IPS-11a (cell line): Measurements from ENCODE around the gene SDCCAG8.

ENCODE experiments used
- H3K4me3 ChIP-seq: one replicate; pipeline ENCODE4 v1.5.1; 2013; ENCODE audit warnings: low read depth, low read length, control low read depth

Gene SDCCAG8

DNA sequence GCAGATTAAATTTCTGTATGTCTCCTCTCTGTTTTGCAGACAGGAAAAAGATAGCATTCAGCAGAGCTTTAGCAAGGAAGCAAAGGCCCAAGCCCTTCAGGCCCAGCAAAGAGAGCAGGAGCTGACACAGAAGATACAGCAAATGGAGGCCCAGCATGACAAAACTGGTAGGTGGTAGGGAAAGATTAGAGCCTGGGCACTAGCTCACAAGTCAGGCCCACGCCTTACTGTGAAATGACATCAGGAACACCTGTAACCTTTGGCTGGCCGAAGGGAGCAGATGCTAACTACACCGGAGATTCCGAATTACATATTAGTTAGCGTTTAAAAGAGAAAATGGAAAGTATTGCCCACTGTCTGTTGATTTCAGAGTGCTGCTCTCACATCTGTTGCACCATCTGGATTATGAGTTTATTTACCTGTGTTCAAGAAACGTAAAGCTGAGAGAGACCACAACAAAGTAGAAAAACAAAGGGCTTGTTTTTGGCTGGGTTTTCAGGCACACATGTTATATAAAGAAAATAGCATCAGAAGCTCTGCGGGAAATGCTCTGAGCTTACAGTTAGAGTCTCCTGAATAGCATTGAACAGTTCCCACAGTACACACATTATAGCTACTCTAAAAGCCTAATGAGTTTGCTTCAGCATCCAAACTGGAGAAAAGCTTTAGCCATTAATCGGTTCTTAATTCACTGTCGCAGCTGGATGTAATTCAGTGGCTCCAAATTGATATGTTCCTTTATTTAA lies 160.0 kb downstream of the SDCCAG8 start:
- H3K4me3 ChIP-seq: no peak overlapping the region

DNA sequence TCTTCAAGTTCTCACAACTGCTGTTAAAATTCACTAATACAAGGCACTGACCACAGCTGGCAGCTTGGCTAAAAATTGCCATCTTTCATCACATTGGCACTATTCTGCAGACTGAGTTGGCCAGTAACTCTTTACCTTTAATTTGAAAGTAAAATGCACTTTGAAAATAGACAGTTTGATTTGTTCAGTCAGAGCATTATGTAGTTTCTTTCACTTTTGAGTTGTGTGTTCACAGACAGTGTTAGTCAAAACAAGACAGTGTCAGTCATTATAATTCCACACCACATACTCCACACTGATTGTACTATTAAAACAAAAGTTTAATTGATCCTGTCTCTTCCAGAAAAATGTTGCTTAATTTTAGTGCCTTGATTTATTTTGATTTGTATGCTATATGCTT lies 160.7 kb downstream of the SDCCAG8 start:
- no peak overlapping the region for H3K4me3 ChIP-seq

DNA sequence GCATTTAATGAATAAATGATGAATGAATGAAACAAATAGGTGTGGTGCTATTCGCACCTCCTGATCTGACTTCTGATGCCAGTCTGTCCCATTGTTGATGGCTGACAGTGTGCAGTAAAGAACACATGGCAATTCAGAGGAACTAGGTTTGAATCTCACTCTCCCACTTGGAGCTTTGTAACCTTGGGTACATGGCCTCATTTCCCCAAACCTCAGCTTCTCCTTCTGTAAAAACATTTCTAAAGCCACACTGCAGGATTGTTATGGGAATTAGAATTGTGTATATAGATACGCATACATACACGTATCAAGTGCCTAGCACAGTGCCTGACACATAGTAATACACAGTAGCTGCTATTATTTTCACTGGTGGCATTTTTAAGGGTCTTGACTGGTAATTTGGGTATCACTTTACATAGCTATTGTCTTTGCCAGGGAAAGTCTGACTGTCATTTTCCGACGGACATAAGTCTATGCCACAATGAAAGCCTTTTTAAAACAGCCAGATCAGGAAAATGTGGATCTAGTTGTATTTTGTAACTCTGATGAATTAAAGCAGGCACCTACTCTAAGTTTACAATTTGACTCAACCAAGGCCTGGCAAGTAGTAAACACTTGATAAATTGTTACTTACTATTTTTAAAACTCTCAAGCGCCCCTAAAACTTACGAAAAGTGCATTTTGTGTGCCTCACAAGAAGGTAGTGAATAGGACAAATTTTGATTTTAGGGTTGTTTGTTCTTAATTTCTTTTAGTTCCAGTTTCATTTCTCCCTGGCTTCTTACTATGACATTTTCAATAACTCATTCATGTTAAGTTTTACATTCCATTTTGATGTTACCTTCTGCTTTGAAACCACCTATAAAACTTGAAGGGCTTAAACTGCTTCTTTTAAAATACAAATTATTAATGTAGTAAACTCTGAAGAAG lies 164.4 kb downstream of the SDCCAG8 start:
- no peak overlapping the region for H3K4me3 ChIP-seq

DNA sequence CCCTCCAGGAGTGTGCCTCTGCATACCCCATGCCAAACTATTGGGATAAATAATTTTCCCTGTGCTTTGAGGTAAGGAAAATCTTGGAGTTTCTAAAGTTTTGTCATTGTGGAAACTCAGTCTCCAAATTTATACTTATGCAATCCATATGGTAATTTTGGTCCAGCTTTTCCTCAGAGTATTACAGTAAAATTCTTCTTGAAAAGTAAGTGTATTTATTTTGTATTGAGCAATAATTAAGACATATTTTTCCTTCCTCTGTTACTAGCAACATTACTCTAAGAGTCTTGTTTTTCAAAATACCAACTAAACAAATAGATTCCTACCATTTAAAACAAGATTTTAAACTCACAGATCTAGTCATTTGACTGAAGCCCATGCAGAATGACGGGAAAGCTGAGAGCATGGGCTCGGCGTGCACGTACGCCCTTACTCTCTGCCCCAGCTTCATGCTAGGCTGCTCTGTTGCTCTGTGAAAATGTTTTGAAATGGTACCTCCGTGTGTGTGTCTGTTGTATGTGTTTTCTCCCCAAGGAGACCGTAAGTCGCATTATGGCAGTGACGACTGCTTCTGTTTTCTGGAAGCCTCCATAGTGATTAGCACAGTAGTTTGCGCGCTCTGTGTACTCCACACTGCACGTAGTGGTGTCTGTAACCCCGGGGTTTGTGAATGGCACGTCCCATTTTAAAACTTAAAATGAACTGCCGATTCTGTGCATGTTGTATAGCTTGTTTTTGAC lies 165.3 kb downstream of the SDCCAG8 start:
- H3K4me3 ChIP-seq: no peak overlapping the region

DNA sequence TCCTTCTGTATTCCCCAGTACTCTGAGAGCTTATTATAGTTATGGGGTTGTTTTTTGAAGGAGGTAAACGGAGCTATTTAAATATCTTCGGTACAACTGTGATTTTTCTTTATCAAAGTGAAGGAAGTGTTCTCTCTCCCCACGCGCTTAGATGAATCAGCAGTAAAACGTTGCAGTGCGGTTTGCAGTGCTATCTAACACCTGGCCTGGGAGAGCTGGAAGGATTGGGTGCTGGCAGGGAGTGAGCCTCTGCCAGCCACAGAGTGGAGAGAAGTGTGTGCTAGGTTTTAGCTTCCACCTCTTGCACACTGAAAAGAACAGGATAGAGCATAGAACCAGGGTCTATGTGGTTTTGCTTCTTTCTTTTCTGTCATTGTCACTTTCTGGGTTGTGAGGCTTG lies 165.9 kb downstream of the SDCCAG8 start:
- H3K4me3 ChIP-seq: no peak overlapping the region

DNA sequence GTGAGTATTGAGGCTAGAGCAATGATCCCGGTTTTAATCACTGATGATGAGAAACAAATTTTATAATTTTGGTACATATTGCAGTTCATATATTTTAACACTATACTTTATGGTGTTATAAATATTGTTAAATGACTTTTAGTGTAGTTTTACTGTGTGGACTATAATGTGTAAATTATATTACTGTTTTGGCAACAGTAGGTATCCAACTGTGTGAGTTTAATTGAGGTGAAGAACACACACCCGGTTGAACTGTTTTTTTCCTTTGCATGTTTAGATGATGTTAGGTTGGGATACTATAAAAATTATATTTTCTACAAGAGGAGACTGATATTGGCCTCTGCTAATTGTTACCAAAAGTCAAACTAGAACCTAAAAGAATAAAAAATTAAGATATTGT lies 166.5 kb downstream of the SDCCAG8 start:
- H3K4me3 ChIP-seq: no peak overlapping the region

DNA sequence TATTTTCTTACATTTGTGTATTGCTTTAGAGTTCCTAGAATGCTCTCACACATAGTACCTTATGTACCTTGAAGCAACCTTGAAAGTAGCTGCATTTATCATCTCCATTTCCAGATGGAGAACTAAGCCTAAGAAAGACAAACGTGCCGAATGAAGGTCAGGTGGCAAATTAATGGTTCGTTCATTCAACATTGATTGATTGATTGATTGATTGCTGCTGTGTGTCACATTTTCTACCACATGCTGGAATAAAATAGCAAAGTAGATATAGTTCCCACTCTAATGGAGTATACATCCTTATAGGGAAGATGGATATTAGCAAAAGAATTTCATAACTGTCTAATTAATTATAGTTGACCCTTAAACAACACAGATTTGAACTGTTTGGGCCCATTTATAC lies 172.2 kb downstream of the SDCCAG8 start:
- H3K4me3 ChIP-seq: no peak overlapping the region

DNA sequence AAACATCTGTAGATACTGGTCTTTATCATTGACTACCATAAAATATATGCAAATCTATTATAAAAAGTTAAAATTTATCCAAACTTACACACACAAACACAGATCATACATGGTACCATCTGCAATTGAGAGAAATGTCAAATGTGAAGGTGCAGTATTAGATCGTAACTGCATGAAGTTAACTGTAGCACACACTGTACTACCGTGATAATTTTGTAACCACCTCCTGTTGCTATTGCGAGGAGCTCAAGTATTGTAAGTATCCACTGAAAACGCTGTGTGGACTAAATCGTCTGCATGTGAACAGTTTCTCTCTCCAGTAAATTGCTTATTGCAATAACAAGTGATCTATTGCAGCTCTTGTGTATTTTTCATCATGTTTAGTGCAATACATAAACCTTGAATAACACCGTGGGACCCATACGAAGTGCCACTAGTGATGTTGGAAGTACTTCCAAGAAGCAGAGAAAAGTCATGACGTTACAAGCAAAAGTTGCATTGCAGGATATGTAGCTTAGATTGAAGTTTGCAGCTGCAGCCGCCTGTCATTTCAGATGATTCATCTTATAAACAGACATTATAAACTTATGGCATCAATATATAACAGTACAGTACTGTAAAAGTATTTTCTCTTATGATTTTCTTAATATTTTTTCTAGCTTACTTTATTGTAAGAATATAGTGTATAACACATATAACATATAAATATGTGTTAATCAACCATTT lies 172.9 kb downstream of the SDCCAG8 start:
- H3K4me3 ChIP-seq: no peak overlapping the region

DNA sequence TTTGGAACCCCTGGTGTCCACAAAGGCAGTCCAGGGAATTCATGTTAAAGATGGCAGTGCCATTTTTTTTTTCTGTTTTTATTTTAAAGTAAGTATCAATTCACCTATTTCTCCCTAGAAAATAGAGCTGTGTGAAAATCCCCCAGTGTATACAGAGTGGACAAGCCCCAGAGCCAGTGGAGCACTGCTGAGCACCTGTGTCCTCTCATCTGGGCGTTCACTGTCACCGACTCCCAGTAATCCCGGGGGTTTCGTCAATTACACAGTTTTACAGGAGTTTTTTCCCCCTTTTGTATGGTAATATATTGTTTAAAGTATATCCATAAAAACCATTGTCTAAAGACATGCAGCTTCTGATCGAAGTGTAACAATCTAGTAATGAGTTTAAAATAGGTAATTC lies 175.8 kb downstream of the SDCCAG8 start:
- no peak overlapping the region for H3K4me3 ChIP-seq

DNA sequence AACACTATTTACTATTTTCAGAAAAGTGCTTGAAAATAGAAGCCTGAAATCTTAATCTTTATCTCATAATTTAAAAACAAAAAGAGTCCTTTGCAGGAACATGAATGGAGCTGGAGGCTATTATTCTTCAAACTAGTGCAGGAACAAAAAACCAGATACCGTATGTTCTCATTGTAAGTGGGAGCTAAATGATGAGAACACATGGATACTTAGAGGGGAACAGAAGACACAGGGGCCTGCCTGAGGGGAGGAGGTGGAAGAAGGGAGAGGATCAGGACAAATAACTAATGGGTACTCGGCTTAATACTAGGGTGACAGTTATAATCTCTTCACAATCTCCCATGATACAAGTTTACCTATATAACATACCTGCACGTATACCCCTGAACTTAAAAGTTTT lies 176.3 kb downstream of the SDCCAG8 start:
- no peak overlapping the region for H3K4me3 ChIP-seq

DNA sequence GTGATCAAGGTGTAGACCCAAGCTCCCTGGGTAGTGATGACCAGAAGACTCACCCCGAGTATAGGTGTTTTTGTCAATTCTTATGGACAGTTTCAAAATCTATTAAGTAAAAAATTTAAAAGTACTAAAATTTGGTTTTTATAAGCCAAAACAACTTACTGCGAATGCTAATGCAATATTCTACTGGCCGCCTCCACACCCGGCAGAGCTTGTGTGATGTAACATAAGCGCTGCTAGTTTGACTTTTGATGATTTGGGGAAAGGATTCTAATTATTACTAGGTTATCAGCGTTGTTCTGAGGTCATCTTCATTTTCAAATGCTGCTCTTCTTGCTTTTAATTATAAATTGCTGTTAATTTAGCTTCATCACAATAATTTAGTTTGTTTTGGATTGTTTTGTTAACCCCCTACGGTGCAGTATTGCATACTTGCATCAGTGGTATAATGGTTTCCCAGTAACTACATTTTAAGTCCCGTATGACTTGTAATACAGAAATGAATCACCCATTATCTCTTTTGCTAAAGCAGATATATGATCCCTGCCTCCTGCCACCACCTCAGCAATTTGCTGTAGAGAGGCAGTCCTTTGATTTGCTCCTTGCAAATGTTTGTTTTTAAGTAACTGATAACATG lies 178.0 kb downstream of the SDCCAG8 start:
- H3K4me3 ChIP-seq: no peak overlapping the region

DNA sequence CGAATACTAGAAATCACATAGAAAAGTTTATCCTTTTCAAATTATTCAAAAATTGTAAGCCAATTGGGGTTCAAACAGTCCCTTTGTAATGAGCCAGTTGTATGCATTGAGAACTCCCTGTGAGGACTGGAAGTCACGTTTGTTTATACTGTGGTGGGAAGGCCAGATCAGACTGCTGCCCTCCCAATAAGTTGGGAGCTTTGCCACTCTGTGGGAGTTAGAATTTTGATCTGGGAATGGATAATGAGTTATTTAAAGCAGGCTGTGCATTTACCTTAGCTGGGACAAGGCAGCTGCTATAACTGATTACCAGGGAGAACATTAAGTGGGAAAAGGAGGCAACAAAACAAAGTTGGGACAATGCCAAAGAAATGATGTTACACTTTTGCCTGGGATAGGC lies 178.8 kb downstream of the SDCCAG8 start:
- H3K4me3 ChIP-seq: no peak overlapping the region

DNA sequence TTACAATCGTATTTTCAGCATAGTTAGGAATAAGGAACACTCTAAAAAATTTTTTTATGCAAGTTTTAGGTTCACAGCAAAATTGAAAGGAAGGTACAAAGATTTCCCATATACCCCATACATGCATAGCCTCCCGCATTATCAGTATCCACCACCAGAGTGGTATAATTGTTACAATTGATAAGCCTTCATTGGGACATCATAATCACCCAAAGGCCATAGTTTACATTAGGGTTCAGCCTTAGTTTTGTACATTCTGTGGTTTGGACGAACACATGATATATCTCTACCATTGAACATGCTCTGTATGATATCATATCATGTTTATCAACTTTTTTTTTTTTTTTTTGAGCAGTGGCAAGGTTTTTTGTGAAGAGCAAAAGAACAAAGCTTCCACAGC lies 180.0 kb downstream of the SDCCAG8 start:
- no peak overlapping the region for H3K4me3 ChIP-seq

DNA sequence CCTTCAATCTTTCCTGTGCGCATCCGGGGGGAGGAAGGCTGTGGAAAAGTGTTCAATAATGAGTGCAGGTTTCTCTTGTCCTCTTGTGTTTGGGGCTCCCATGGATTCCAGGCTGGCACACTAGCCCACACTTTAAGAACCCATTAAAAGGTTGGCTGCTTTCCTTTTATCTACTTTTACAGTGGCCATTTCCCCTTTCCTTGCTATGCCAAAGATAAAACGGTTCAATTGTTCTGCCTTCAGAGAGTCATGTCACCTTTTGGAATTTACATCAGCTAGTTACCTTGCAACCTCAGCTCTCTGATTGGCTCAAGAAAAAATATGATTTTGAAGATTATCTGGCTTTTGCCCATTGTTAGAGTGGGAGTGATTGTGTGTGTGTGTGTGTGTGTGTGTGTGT lies 182.3 kb downstream of the SDCCAG8 start:
- H3K4me3 ChIP-seq: no peak overlapping the region

DNA sequence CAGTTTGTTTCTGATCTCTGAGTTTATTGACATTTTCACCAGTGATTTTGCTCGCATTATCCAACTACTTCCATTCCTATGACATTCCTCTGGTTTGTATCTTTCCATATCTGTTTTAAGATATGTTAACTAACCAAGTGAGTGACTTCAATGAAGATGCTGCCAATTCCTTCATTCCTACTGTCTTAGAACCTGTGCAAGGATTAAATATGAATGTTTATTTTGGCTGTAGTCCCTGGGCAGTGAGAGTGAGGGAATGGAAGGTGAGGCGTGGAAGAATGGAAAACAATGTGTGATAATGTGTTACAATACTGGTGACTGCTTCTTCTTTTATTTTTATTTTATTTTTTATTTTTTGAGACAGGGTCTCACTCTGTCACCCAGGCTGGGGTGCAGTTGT lies 183.0 kb downstream of the SDCCAG8 start:
- H3K4me3 ChIP-seq: no peak overlapping the region

DNA sequence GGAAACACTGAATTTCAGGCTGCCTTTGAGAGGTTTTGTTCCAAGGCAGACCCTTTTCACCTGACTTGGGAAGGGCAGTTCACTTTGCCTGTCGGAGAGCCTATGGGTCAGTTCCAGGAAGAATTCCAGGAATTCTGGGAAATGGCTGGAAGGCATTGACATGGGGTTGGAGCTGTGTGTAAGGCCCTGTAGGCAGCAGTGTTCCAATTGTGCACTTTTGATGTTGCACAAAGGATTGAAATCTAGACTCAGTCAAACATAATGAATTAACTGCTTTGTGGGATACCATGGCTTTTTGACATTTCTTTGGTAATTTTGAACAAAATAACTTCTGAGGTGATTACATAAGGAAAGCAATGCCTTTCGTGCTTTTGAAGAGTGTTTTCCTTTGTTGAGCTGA lies 184.6 kb downstream of the SDCCAG8 start:
- no peak overlapping the region for H3K4me3 ChIP-seq

DNA sequence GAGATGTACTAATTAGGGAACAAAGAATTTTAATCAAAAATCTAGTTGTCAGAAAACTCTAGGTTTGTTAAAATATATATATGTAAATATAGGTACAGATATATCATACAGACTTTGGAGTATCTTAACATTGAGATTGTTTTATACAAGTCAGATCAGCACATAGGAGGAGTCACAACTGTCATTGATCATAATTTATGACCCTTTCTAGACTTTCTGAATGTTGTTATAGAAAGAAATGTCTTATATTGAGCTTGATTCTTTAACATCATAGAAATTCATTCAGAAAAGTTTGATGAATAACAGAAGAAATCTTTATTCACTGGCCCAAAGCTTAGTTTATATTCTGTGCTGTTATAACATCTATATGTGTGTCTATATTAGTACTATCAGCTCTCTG lies 185.8 kb downstream of the SDCCAG8 start:
- no peak overlapping the region for H3K4me3 ChIP-seq

DNA sequence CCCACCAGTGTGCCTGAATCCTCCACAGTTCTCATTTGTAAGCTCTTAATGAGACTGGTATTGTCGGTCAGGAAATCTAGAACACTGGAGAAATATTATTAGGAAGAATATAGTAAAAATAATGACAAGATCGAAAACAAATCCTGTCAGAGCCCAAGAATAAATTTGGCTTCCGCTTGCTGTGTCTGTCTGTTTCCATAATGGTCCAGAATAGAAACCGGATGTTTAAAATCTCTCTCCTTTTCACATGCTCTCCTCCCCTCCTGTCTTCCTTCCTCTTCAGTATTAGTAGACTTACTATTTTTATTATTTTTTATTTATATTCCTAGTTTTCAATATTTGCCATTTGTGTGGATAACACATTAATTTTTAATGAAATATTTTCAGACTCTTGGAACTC lies 187.7 kb downstream of the SDCCAG8 start:
- H3K4me3 ChIP-seq: no peak overlapping the region

DNA sequence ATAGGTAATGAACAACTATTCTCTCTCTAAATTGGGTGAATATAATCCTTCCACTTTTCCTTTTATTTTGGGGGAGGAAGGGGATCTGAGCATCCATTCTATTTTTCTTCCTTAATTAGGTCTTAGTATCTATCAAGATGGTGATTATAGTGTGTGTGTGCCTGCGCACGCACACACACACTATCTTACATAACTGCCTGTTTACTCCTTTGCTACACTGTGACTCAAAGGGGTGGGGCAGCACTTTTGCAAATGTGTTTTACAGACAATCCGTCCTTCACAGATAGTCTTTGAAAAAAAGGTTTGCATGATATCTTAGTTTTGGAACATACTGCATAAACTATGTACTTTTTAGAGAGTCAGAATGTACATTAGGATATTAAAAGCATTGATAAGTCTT lies 191.5 kb downstream of the SDCCAG8 start:
- H3K4me3 ChIP-seq: no peak overlapping the region

DNA sequence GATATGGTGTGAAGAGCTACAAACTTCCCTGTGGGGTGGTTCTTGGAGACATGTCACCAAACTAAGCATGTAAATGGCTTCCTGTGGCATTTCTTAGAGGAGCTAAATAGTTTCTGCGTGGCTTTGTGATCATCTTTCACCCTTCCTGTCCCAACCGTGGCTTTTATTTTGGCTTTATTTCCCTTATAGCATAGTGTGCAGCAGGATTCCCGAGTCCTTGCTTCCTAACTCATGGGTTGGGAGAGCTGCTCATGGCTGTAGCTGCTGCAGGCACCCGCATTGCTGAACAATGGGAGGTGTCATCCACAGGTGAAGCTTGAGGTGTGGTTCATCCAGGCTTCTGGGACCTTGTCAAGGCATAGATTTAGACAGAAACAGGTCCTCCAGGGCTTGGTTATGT lies 192.0 kb downstream of the SDCCAG8 start:
- H3K4me3 ChIP-seq: no peak overlapping the region
